Right renal pelvis (tissue), 4 donors: ENCODE data around the gene GMPR. TPM values are rescaled to one million over a fixed set of nuclear protein-coding genes. Genes with fewer than 3 reads are reported as not detected.
"Not testable (repeated sequence)": the region's sequence is repeated elsewhere in the genome, so short reads cannot be mapped to it uniquely, and the experiment has no call there.

Experiments used
- DNase-seq, 4 donors: peaks; one replicate each; pipeline ENCODE4 v3.0.0-alpha.2; 2013; ENCODE audit warnings: low read depth in 4 of 4, low spot score in 3 of 4, missing footprints in 1 of 4
- polyA plus RNA-seq, 4 donors: library from polyadenylated mRNA; unstranded; fragments of 120-200 nt; gene quantifications; one replicate each; pipeline ENCODE4 v1.2.1, GENCODE V29; 2013; ENCODE audit not compliant: insufficient read length in 4 of 4

Gene GMPR
- polyA plus RNA-seq, 4 donors, result 9.5 to 13.5 (median 12.5) TPM

DNA sequence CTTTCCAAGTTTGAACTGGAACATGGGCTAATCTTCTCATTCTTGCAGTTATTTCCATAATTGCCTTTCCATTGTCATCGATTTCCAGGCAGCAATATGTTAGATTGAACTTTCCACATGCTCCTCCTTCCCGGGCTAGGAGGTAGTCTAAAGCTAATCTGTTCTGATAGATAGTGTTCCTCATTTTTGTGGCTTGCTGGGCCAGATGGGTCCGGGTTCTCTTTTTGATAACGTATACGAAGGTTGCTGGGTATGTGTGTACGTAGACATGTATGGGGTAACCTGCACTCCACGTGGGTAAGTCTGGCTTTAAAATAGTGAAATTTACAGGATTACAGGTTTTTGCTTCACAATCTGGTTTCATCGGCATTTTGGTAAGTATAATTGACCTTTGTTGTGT lies 14.0 kb upstream of the GMPR start:
- DNase-seq, result no peak

- not testable (repeated sequence) for DNase-seq
Observed at GRCh38 chr6:16225062-16225731, 13.2 kb upstream of the GMPR start.

DNA sequence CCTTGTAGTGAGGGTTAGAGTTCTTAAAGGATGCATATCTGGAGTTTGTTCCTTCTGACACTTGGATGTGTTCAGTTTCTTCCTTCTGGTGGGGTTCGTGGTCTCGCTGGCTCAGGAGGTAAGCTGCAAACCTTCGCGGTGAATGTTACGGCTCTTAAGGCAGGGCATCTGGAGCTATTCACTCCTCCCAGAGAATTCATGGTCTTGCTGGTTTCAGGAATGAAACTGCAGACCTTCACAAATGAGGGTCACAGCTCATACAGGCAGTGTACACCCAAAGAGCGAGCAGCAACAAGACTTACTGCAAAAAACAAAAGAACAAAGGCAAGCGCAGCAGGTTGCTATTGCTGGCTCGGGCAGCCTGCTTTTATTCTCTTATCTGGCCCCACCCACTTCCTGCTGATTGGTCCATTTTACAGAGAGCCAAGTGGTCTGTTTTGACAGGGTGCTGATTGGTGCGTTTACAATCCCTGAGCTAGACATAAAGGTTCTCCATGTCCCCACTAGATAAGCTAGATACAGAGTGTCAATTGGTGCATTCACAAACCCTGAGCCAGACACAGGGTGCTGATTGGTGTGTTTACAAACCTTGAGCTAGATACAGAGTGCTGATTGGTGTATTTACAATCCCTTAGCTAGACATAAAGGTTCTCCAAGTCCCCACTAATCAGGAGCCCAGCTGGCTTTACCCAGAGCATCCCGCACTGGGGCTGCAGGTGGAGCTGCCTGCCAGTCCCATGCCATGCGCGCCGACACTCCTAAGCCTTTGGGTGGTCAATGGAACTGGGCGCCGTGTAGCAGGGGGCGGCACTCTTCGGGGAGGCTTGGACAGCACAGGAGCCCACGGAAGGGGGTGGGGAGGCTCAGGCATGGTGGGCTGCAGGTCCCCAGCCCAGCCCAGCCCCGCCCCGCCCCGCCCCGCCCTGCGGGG lies 12.0 kb upstream of the GMPR start:
- not testable (repeated sequence) for DNase-seq

DNA sequence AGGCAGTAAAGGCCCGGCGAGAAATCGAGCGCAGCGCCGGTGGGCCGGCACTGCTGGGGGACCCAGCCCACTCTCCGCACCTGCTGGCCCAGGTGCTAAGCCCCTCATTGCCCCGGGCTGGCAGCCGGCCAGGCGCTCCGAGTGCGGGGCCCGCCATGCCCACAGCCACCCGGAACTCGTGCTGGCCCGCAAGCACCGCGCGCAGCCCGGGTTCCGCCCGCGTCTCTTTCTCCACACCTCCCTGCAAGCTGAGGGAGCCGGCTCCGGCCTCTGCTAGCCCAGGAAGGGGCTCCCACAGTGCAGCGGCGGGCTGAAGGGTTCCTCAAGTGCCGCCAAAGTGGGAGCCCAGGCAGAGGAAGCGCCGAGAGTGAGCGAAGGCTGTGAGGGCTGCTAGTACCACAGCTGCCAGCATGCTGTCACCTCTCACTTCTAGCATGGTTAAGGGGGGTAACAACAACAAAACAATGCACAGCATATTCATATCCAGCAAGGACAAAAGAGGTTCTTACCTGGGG lies 11.3 kb upstream of the GMPR start:
- no peak for DNase-seq

- DNase-seq, result no peak
Observed at GRCh38 chr6:16227605-16228004, 10.8 kb upstream of the GMPR start.

- DNase-seq, result no peak
Observed at GRCh38 chr6:16228043-16228442, 10.3 kb upstream of the GMPR start.

DNA sequence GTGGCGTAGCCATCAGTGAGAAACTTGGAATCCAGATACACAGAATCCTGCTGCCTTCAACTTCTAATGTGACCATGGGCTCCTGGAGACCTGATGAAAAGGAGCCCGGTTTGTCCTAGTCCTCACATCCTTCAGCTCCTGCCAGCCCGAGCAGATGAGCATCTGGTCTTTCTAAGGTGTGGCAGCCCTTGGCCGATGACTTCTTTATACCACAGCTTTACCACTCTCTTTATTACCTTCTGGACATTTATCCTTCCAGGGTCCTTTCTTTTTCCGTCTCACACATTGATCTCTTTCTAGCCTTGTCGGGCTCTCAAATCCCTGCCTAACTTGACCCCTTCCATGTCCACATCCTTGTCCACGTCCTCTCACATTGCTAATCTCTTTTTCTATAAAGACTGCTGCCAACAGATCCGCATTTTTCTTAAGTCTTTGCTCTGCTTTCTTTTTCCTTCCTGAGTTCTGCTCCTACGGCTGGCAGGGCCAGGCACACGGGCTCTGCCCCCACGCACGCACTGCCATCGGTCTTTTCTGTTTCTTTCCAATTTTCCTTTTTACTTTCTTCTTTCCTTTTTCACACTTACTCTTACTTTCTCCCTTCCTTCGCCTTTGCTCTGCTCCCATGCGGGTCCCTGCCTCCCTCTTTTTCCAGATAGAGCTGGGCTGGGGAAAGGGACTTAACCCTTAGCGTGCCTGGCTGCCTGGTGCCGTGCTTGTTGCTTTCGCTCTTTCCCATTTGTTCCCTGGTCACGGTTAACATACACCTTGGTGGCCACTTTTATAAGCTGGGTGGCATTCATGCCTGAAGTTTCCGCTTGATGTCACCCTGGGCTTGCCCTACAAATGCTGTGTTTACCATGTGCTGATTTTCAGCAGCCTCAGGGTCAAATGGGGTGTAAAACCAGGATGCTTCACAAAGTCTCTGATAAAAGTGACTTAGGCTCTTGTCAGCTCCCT lies 9.4 kb upstream of the GMPR start:
- DNase-seq, result no peak

- DNase-seq, result no peak
Observed at GRCh38 chr6:16229700-16230099, 8.7 kb upstream of the GMPR start.

DNA sequence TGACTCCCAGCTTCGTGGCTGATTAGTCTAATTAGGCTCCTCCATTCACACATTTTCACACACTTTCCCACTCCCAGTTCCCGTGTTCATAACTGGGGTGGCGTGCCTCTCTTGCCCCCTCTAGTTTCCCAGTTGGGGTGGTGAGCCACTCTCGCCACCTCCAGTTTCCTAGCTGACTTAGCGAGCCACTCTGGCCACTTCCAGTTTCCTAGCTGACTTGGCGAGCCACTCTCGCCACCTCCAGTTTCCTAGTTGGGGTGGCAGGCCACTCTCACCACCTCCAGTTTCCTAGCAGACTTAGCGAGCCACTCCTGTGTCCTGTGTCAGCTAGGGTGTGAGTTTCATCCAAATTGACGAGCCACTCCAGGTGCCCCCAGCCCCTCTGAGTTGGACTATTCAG lies 7.4 kb upstream of the GMPR start:
- no peak for DNase-seq

- DNase-seq, result no peak
Observed at GRCh38 chr6:16232086-16232485, 6.3 kb upstream of the GMPR start.

- no peak for DNase-seq
Observed at GRCh38 chr6:16236009-16236501, 2.3 kb upstream of the GMPR start.

DNA sequence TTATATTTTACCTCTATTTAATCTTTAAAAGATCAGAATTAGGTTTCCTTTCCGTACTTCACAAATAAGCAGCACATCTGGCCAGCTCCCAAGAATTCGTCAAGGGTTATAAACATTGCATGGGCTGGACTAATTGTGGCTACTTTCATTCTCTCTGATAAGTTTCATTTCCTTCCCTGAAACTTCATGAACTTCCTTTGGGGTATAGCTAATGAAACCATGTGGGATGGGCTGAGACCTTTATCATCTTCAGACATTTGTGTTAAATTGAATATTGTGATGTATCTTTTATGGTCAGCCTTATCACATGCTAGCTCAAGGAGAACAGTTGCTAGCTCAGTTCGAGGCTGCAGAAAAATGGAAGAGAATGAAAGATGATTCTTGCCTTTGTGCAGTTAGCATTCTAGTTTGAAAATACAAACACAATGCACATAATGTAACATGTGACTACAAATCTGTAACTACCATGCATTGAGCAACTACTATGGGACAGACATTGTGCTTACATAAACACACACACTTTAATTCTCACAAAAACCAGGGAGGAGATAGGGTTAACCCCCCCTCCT lies 1.7 kb upstream of the GMPR start:
- peak in 1 of 4 donors; percentile 78 for DNase-seq

GRCh38 chr6:16237242-16237641 lies 1.1 kb upstream of the GMPR start:
- DNase-seq, result no peak

DNA sequence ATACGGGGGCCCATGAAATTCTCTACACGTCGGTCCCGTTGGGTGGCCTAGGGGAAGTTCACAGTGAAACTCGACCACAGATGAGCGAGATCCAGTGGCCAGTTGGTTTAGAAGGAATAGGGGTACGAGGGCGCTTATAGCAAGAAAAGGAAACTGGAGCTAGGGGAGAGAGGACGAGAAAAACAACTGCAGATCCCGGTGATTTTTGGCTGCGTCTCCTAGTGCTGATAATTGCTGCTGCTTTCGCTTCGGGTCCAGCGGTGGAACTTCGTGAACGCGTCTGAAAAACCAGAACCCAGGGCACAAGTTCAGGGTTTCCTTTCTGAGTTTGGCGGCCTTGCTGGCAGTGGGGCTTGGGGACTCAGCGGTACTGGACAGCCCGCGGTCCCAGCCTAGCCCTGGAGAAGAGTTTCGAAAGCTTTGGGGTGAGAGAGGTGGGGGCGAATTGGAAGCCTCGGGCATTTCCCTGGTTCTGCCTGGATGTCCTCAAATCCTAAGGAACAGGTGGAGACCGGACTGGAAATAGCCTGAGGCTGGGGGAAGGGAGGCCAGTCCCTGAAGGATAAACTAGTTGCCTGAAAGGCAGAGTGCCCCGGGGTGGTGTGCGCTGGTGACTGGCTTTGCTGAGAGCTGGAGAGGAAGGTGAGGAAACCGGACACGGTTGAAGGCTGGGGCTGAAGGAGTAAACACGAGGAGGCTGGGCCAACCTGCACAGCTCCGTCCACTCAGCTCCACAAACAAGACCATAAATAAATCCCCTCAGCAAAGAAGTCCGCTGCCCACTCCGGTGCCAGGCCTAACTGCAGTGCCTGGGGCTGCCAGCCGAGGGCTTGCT lies 793 bp downstream of the GMPR start:
- DNase-seq, result no peak

DNA sequence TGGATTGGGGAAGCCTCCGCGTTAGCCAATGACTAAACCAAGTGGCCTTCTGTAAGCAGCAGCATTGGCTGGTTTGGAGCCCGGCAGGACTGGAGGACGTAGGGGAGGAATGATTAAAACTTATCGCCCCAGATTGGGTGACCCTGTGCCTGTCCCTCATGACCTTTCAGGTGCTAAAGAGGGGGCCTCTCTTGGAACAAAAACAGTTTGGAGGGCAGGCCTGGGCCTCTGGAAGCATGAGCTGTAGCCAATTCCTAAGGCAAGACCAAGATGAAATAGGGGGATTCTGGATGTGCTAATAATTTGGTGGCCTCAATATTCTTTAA lies 1.4 kb downstream of the GMPR start:
- DNase-seq, result no peak

DNA sequence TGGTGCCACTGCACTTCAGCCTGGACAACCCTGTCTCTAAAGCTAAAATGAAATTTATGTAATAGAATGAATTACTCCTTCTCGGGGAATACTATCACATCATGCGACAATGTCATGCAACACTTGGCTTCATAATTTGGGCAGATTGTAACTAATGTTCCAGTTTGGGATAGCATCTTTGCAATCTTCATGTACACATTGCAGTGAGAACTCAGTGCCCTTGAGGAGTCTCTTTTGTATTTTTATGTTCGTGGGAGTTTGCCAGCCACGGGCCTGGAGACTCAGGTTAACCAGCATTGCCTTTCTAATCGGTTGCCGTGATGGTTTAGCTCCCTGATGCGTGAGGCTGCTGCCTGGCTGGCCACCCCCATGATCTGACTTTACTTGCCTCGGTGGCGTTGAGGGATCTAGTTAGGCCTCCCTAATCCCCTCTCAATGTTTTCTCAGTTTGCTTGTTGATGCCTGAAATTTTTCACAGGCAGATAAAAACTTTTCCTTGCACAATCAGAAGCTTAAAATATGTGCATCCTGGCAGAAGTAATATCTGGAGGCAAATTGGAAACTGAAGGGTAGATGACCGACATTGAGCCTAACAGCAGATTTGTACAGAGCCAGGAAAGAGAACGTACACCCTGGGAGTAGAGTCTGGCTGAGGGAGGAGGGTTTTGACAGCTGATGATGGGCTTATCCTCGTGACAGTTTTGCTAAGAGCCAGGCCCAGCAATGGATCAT lies 2.4 kb downstream of the GMPR start:
- no peak for DNase-seq

GRCh38 chr6:16241321-16241689 lies 2.9 kb downstream of the GMPR start:
- no peak for DNase-seq

GRCh38 chr6:16243055-16243454 lies 4.7 kb downstream of the GMPR start:
- no peak for DNase-seq

GRCh38 chr6:16243664-16244063 lies 5.3 kb downstream of the GMPR start:
- no peak for DNase-seq
